ENCODE measurements around the gene EXOC3. TPM values are rescaled to one million over a fixed set of nuclear protein-coding genes. Genes with fewer than 3 reads are reported as not detected.

EXOC3 gene
- total and polyA plus RNA-seq, 3 experiments from 2014 or later: 42.9 to 52.4 (median 50.2) TPM

DNA sequence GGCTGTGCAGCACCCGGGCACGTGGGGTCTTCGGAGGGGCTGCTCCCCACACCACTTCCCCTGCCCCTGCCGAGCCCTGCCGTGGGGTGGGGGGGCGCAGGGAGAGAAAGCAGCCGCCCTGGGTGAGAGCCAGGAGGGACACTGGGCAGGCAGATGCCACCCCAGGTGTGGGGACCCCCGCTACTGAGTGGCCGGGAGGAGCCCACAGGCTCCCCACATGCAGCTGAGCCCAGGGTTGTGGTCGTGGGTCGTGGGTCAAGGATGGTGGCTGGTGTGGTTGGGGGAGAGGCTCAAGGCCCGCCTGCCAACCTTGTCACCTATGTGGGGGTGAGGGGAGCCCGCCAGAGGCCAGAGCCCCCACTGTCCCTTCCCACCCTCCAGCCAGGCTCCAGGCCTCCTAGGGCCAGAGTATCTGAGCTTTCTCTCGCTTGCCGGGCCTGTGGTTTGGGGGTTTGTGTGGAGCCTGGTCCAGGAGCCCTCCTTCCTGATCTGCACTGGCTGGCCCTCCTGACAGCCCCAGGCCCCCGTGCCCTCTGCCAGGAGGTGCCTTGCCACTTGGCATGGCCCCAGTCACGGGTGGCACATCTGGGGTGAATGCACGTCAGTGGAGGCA, 35.5 kb downstream of the EXOC3 start:
- Mint-ChIP-seq H3K4me1 (peaks cover 0 to 9% (median 3%) of the 10 kb centered on the region in 3 donors), H3K9me3 (no peaks in the 10 kb centered on the region), H3K27ac (no peak overlapping the region), H3K36me3 (no peaks in the 10 kb centered on the region), H3K27me3 (peaks cover 12 to 16% of the 10 kb centered on the region in 2 donors), H3K4me3 (no peak overlapping the region)
- POLR2A ChIA-PET: no interaction called here
- Histone ChIP-seq H3K27ac (ENCODE audit: low read depth, low read length) (no peak overlapping the region), H3K9me3 (ENCODE audit: low read length) (no peaks in the 10 kb centered on the region), H3K27me3 (ENCODE audit: insufficient read depth, low read length, poor library complexity, severe bottlenecking) (peaks cover 7% of the 10 kb centered on the region), H3K4me3 (ENCODE audit: low read length) (no peak overlapping the region), H3K36me3 (ENCODE audit: insufficient read depth, low read length) (no peaks in the 10 kb centered on the region), H3K4me1 (ENCODE audit: insufficient read depth, low read length) (peaks cover 7% of the 10 kb centered on the region)
- no peak for DNase-seq
- CTCF ChIA-PET: no interaction called here

DNA sequence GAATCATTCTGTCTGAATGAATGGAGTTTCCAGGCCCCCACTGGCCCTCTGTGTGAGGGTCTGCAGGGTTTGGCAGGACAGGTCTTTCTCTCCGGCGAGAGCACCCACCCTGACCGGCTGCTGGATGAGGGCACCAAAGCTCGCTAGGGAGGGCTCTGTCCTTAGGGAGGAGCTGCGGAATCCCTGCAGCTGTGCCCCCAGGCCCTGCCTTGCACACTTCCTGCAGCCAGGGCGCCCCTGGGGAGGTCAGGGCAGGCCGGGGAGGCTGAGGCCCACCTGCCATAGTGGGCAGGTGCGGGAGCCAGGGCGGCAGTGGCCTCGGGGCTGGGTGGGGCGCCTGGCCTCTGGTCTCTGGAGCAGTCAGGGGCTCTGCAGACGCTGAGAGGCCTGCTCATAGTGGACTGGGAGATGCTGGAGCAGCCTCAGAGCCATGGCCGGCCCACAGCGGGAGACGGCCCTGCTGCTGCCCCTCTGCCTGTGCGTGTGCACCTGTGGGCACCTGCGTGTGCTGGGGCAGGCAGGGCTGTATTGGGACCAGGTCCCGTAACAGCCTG, 36.1 kb downstream of the EXOC3 start:
- no peak overlapping the region for H3K27ac Mint-ChIP-seq
- DNase-seq: no peak

DNA sequence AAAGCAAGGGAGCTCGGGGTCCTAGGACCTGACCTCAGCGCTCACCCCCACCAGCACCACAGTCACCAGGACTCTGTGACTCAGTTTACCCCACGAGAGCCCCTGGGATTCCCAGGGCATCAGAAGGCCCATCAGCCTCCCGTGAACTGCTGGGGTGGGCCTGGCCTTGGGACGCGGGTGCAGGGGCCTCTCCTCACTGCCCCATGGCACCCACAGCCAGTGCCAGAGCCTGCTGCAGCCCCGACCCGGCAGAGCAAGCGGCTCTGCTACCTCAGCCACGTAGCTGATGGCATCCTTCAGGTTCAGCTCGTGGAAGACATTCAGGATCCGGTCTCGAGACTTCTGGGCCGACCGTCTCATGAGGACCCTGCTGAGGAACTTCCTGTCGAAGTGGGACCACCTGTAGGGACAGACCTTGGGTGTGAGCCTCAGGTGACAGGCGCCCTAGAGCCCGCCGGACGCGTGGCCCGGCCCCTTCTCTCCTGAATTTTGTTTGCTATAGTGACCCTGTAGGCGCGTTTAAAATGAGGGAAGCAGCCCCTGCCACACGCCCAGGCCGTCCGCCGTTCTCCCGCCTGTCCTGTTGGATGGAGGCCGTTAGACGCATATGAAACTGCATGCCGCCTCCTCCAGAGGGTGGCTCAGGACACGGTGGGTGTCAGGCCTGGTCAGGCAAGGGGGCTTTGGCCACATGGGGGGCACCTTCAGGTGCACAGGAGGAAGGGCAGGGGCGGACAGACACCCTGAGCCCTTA, 36.8 kb downstream of the EXOC3 start:
- peaks cover 12 to 14% of the 10 kb centered on the region in 2 donors for H3K27me3 Mint-ChIP-seq
- CTCF ChIA-PET: no interaction called here
- POLR2A ChIA-PET: no interaction called here
- H3K27ac Mint-ChIP-seq: no peak overlapping the region
- Histone ChIP-seq H3K4me1 (ENCODE audit: insufficient read depth, low read length) (peaks cover 5% of the 10 kb centered on the region), H3K4me3 (ENCODE audit: low read length) (no peak overlapping the region), H3K9me3 (ENCODE audit: low read length) (no peaks in the 10 kb centered on the region), H3K27me3 (ENCODE audit: insufficient read depth, low read length, poor library complexity, severe bottlenecking) (peaks cover 7% of the 10 kb centered on the region), H3K27ac (ENCODE audit: low read depth, low read length) (no peak overlapping the region), H3K36me3 (ENCODE audit: insufficient read depth, low read length) (no peaks in the 10 kb centered on the region)
- no peaks in the 10 kb centered on the region for H3K9me3 Mint-ChIP-seq
- H3K36me3 Mint-ChIP-seq: no peaks in the 10 kb centered on the region
- no peak overlapping the region for H3K4me3 Mint-ChIP-seq
- DNase-seq: no peak
- H3K4me1 Mint-ChIP-seq: peaks cover 0 to 5% (median under 1%) of the 10 kb centered on the region in 3 donors

More for the DNA sequence above, 36.1 kb downstream of the EXOC3 start:
- H3K27me3 Mint-ChIP-seq: peaks cover 12 to 14% of the 10 kb centered on the region in 2 donors
- no peak overlapping the region for H3K27ac ChIP-seq (ENCODE audit: low read depth, low read length)
- no peaks in the 10 kb centered on the region for H3K36me3 Mint-ChIP-seq
- H3K4me1 ChIP-seq (ENCODE audit: insufficient read depth, low read length): peaks cover 7% of the 10 kb centered on the region
- no peaks in the 10 kb centered on the region for H3K9me3 ChIP-seq (ENCODE audit: low read length)
- no peaks in the 10 kb centered on the region for H3K9me3 Mint-ChIP-seq
- CTCF ChIA-PET: no interaction called here
- H3K4me1 Mint-ChIP-seq: peaks cover 0 to 5% (median 1%) of the 10 kb centered on the region in 3 donors
- no peaks in the 10 kb centered on the region for H3K36me3 ChIP-seq (ENCODE audit: insufficient read depth, low read length)
- H3K27me3 ChIP-seq (ENCODE audit: insufficient read depth, low read length, poor library complexity, severe bottlenecking): peaks cover 7% of the 10 kb centered on the region
- POLR2A ChIA-PET: no interaction called here
- no peak overlapping the region for H3K4me3 ChIP-seq (ENCODE audit: low read length)
- H3K4me3 Mint-ChIP-seq: no peak overlapping the region

GRCh38 chr5:481347-481746, 38.4 kb downstream of the EXOC3 start:
- ChIA-PET POLR2A (no interaction called here), CTCF (no interaction called here)
- no peak overlapping the region for H3K27ac Mint-ChIP-seq
- peaks cover 4% of the 10 kb centered on the region for H3K4me1 ChIP-seq (ENCODE audit: insufficient read depth, low read length)
- H3K27me3 ChIP-seq (ENCODE audit: insufficient read depth, low read length, poor library complexity, severe bottlenecking): no peaks in the 10 kb centered on the region
- peaks cover 0 to 12% (median 2%) of the 10 kb centered on the region in 3 donors for H3K4me1 Mint-ChIP-seq
- no peak overlapping the region for H3K4me3 Mint-ChIP-seq
- no peak for DNase-seq
- H3K9me3 ChIP-seq (ENCODE audit: low read length): no peaks in the 10 kb centered on the region
- H3K27me3 Mint-ChIP-seq: peaks cover 14 to 18% of the 10 kb centered on the region in 2 donors
- no peaks in the 10 kb centered on the region for H3K9me3 Mint-ChIP-seq
- no peak overlapping the region for H3K27ac ChIP-seq (ENCODE audit: low read depth, low read length)
- no peaks in the 10 kb centered on the region for H3K36me3 ChIP-seq (ENCODE audit: insufficient read depth, low read length)
- no peak overlapping the region for H3K4me3 ChIP-seq (ENCODE audit: low read length)
- H3K36me3 Mint-ChIP-seq: no peaks in the 10 kb centered on the region

- Mint-ChIP-seq H3K27me3 (peaks cover 12 to 20% of the 10 kb centered on the region in 2 donors), H3K9me3 (no peaks in the 10 kb centered on the region), H3K4me3 (no peak overlapping the region), H3K27ac (no peak overlapping the region), H3K36me3 (no peaks in the 10 kb centered on the region), H3K4me1 (peaks cover 0 to 14% (median 2%) of the 10 kb centered on the region in 3 donors)
- Histone ChIP-seq H3K9me3 (ENCODE audit: low read length) (no peaks in the 10 kb centered on the region), H3K36me3 (ENCODE audit: insufficient read depth, low read length) (no peaks in the 10 kb centered on the region), H3K4me1 (ENCODE audit: insufficient read depth, low read length) (peaks cover 4% of the 10 kb centered on the region), H3K27me3 (ENCODE audit: insufficient read depth, low read length, poor library complexity, severe bottlenecking) (no peaks in the 10 kb centered on the region), H3K27ac (ENCODE audit: low read depth, low read length) (no peak overlapping the region), H3K4me3 (ENCODE audit: low read length) (no peak overlapping the region)
- POLR2A ChIA-PET: no interaction called here
- no peak for DNase-seq
- CTCF ChIA-PET: no interaction called here
Observed at GRCh38 chr5:482021-482420, 39.0 kb downstream of the EXOC3 start.

DNA sequence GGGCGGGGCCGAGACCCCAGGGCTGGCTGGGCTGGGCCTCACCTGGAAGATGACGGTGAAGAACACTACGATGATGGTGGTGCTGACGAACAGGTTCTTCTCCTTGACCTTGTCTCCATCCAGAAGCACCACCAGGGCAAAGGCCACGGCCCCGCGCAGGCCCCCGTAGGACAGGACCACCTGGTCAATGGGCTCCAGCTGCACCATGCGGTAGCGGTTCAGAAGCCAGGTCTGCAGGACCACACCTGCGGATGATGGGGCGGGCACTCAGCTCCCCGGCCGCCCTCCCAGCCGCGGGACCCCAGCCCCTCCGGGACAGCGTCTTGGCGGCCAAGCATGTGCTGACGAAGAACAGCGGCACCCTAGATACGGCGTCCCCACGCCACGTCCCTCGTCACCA, 39.5 kb downstream of the EXOC3 start:
- POLR2A ChIA-PET: no interaction called here
- Mint-ChIP-seq H3K36me3 (no peaks in the 10 kb centered on the region), H3K4me1 (peaks cover 0 to 14% (median 2%) of the 10 kb centered on the region in 3 donors), H3K9me3 (no peaks in the 10 kb centered on the region), H3K27me3 (peaks cover 12 to 18% of the 10 kb centered on the region in 2 donors), H3K27ac (no peak overlapping the region), H3K4me3 (no peak overlapping the region)
- H3K4me3 ChIP-seq (ENCODE audit: low read length): no peak overlapping the region
- H3K36me3 ChIP-seq (ENCODE audit: insufficient read depth, low read length): no peaks in the 10 kb centered on the region
- no peak overlapping the region for H3K27ac ChIP-seq (ENCODE audit: low read depth, low read length)
- CTCF ChIA-PET: no interaction called here
- H3K27me3 ChIP-seq (ENCODE audit: insufficient read depth, low read length, poor library complexity, severe bottlenecking): no peaks in the 10 kb centered on the region
- H3K4me1 ChIP-seq (ENCODE audit: insufficient read depth, low read length): peaks cover 4% of the 10 kb centered on the region
- no peak for DNase-seq
- no peaks in the 10 kb centered on the region for H3K9me3 ChIP-seq (ENCODE audit: low read length)

DNA sequence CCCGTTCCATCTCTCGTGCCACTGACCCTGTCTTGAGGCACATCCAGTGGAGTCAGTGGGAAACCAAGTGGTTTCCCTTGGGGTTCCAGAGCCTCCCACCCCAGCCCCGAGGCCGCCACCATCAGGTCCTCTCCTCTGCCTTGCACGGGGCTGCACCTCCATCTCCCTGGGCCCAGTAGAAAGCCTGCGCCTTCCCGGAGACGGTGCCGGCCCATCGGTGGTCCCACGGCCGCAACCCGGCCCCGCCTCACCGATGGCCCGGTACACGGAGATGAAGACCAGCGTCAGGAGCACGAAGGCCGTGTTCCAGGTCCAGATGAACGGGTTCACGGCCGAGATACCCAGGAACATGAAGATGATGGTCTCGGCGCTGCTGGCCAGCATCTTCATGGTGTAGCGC, 40.0 kb downstream of the EXOC3 start:
- Mint-ChIP-seq H3K27me3 (peaks cover 10 to 15% of the 10 kb centered on the region in 2 donors), H3K4me1 (peaks cover 0 to 14% (median 2%) of the 10 kb centered on the region in 3 donors), H3K4me3 (peak overlapping the region in 1 of 7 donors; percentile 27), H3K27ac (no peak overlapping the region), H3K9me3 (no peaks in the 10 kb centered on the region), H3K36me3 (no peaks in the 10 kb centered on the region)
- ChIA-PET CTCF (no interaction called here), POLR2A (no interaction called here)
- H3K4me1 ChIP-seq (ENCODE audit: insufficient read depth, low read length): peaks cover 4% of the 10 kb centered on the region
- H3K4me3 ChIP-seq (ENCODE audit: low read length): no peak overlapping the region
- no peak overlapping the region for H3K27ac ChIP-seq (ENCODE audit: low read depth, low read length)
- no peaks in the 10 kb centered on the region for H3K36me3 ChIP-seq (ENCODE audit: insufficient read depth, low read length)
- H3K9me3 ChIP-seq (ENCODE audit: low read length): no peaks in the 10 kb centered on the region
- H3K27me3 ChIP-seq (ENCODE audit: insufficient read depth, low read length, poor library complexity, severe bottlenecking): no peaks in the 10 kb centered on the region
- DNase-seq: no peak

GRCh38 chr5:483434-484140, 40.6 kb downstream of the EXOC3 start:
- no peaks in the 10 kb centered on the region for H3K9me3 Mint-ChIP-seq
- ChIA-PET POLR2A (no interaction called here), CTCF (no interaction called here)
- H3K4me3 Mint-ChIP-seq: no peak overlapping the region
- Histone ChIP-seq H3K36me3 (ENCODE audit: insufficient read depth, low read length) (no peaks in the 10 kb centered on the region), H3K4me3 (ENCODE audit: low read length) (no peak overlapping the region), H3K27me3 (ENCODE audit: insufficient read depth, low read length, poor library complexity, severe bottlenecking) (no peaks in the 10 kb centered on the region), H3K9me3 (ENCODE audit: low read length) (no peaks in the 10 kb centered on the region), H3K27ac (ENCODE audit: low read depth, low read length) (no peak overlapping the region), H3K4me1 (ENCODE audit: insufficient read depth, low read length) (peaks cover 4% of the 10 kb centered on the region)
- DNase-seq: no peak
- peaks cover 10 to 15% of the 10 kb centered on the region in 2 donors for H3K27me3 Mint-ChIP-seq
- no peak overlapping the region for H3K27ac Mint-ChIP-seq
- H3K4me1 Mint-ChIP-seq: peaks cover 0 to 14% (median 2%) of the 10 kb centered on the region in 3 donors
- no peaks in the 10 kb centered on the region for H3K36me3 Mint-ChIP-seq

Data from CD8-positive, alpha-beta memory T cell (primary cell).